ENCODE measurements around the gene HOGA1.
"Not testable (repeated sequence)": the region's sequence is repeated elsewhere in the genome, so short reads cannot be mapped to it uniquely, and the experiment has no call there.

The HOGA1 gene

GRCh38 chr10:97551271-97551670, 32.9 kb upstream of the HOGA1 start:
- DNase-seq (ENCODE audit: low read depth, low spot score), result no peak

GRCh38 chr10:97553575-97554031, 30.6 kb upstream of the HOGA1 start:
- H3K4me3 ChIP-seq (ENCODE audit: low read length), result no peak overlapping the region
- peak; percentile 41 for DNase-seq (ENCODE audit: low read depth, low spot score)

More at GRCh38 chr10:97551271-97551670, 32.9 kb upstream of the HOGA1 start:
- H3K4me3 ChIP-seq (ENCODE audit: low read length), result no peak overlapping the region

GRCh38 chr10:97554336-97554735, 29.9 kb upstream of the HOGA1 start:
- H3K4me3 ChIP-seq (ENCODE audit: low read length); DNase-seq (ENCODE audit: low read depth, low spot score): not testable (repeated sequence)

GRCh38 chr10:97555541-97555940, 28.6 kb upstream of the HOGA1 start:
- DNase-seq (ENCODE audit: low read depth, low spot score); H3K4me3 ChIP-seq (ENCODE audit: low read length): not testable (repeated sequence)

- not testable (repeated sequence) for DNase-seq (ENCODE audit: low read depth, low spot score); H3K4me3 ChIP-seq (ENCODE audit: low read length)
These were observed 23.3 kb upstream of the HOGA1 start for GRCh38 chr10:97560731-97561381.

GRCh38 chr10:97561386-97562077, 22.7 kb upstream of the HOGA1 start:
- not testable (repeated sequence) for DNase-seq (ENCODE audit: low read depth, low spot score); H3K4me3 ChIP-seq (ENCODE audit: low read length)

GRCh38 chr10:97562329-97562728, 21.9 kb upstream of the HOGA1 start:
- DNase-seq (ENCODE audit: low read depth, low spot score); H3K4me3 ChIP-seq (ENCODE audit: low read length): not testable (repeated sequence)

- DNase-seq (ENCODE audit: low read depth, low spot score), result no peak
- H3K4me3 ChIP-seq (ENCODE audit: low read length), result no peak overlapping the region
These were observed 20.9 kb upstream of the HOGA1 start for GRCh38 chr10:97563337-97563736.

- no peak for DNase-seq (ENCODE audit: low read depth, low spot score)
- H3K4me3 ChIP-seq (ENCODE audit: low read length), result no peak overlapping the region
These were observed 19.4 kb upstream of the HOGA1 start for GRCh38 chr10:97564776-97565175.

- no peak overlapping the region for H3K4me3 ChIP-seq (ENCODE audit: low read length)
- DNase-seq (ENCODE audit: low read depth, low spot score), result no peak
These were observed 17.7 kb upstream of the HOGA1 start for GRCh38 chr10:97566336-97566996.

GRCh38 chr10:97567891-97568290, 16.3 kb upstream of the HOGA1 start:
- no peak overlapping the region for H3K4me3 ChIP-seq (ENCODE audit: low read length)
- DNase-seq (ENCODE audit: low read depth, low spot score), result no peak

- DNase-seq (ENCODE audit: low read depth, low spot score), result no peak
- no peak overlapping the region for H3K4me3 ChIP-seq (ENCODE audit: low read length)
These were observed 13.9 kb upstream of the HOGA1 start for GRCh38 chr10:97570146-97570788.

GRCh38 chr10:97570789-97571471, 13.3 kb upstream of the HOGA1 start:
- H3K4me3 ChIP-seq (ENCODE audit: low read length), result no peak overlapping the region
- DNase-seq (ENCODE audit: low read depth, low spot score), result no peak

GRCh38 chr10:97571622-97572021, 12.6 kb upstream of the HOGA1 start:
- no peak for DNase-seq (ENCODE audit: low read depth, low spot score)

GRCh38 chr10:97572214-97572989, 11.8 kb upstream of the HOGA1 start, which contains the start of gene ANKRD2:
ANKRD2 (plus strand) TSS chr10:97572779; CDS start chr10:97572789, 10 bp downstream.
- no peak within 1 kb of the TSS for H3K4me3 ChIP-seq (ENCODE audit: low read length)

More at GRCh38 chr10:97571622-97572021, 12.6 kb upstream of the HOGA1 start:
- no peak overlapping the region for H3K4me3 ChIP-seq (ENCODE audit: low read length)

GRCh38 chr10:97573021-97573420, 11.2 kb upstream of the HOGA1 start:
- DNase-seq (ENCODE audit: low read depth, low spot score), result no peak
- H3K4me3 ChIP-seq (ENCODE audit: low read length), result no peak overlapping the region

More at GRCh38 chr10:97572214-97572989, 11.8 kb upstream of the HOGA1 start, which contains the start of gene ANKRD2:
- peak; percentile 48 for DNase-seq (ENCODE audit: low read depth, low spot score)

- no peak overlapping the region for H3K4me3 ChIP-seq (ENCODE audit: low read length)
- DNase-seq (ENCODE audit: low read depth, low spot score), result no peak
These were observed 10.5 kb upstream of the HOGA1 start for GRCh38 chr10:97573672-97574071.
